HEK293 (cell line): ENCODE data around the gene MGMT.

Experiments used
- CTCF ChIA-PET: fragments of 350-600 bp; formaldehyde crosslinking; extraction: SDS; loops from one replicate; lab custom pipeline; 2021; ENCODE audit warnings: antibody characterized with exemption; lab: Yijun Ruan, JAX
- POLR2A ChIA-PET: fragments of 300-600 bp; formaldehyde crosslinking; extraction: SDS; loops from one replicate; lab custom pipeline; 2020; ENCODE audit warnings: antibody characterized with exemption, inconsistent platforms; lab: Yijun Ruan, JAX
- H3K27ac ChIP-seq: fragments of 200-500 bp; sonication (Bioruptor generic); 2 replicates; pipeline ENCODE4 v1.5.1; 2014; ENCODE audit warnings: low read depth, low read length, control low read depth, inconsistent platforms; ENCODE audit errors: extremely low read depth
- H3K36me3 ChIP-seq, 2 experiments: fragments of 200-500 bp in 1 of 2; sonication (Bioruptor generic) in 1 of 2; 1 replicate in 1 of 2; 2 replicates in 1 of 2; pipeline ENCODE4 v1.5.1; 2014 to 2017; ENCODE audit warnings: inconsistent platforms in 2 of 2, low read length in 2 of 2; ENCODE audit not compliant: control insufficient read depth in 2 of 2, insufficient read depth in 1 of 2
- H3K4me1 ChIP-seq: fragments of 200-500 bp; sonication (Bioruptor generic); 2 replicates; pipeline ENCODE4 v1.5.1; 2014; ENCODE audit warnings: mild to moderate bottlenecking, low read length, inconsistent platforms; ENCODE audit not compliant: control insufficient read depth, insufficient read depth
- H3K4me3 ChIP-seq: 2 replicates; pipeline ENCODE4 v1.5.1; 2011; ENCODE audit warnings: low read depth, mild to moderate bottlenecking, control low read depth, low read length, moderate library complexity
- H3K9me3 ChIP-seq: fragments of 200-500 bp; sonication (Bioruptor generic); 2 replicates; pipeline ENCODE4 v1.5.1; 2014; ENCODE audit warnings: low read depth, low read length, inconsistent platforms; ENCODE audit not compliant: control insufficient read depth, insufficient read depth
- HOXD13 ChIP-seq: sonication (generic); formaldehyde crosslinking; IDR thresholded peaks from 2 replicates; pipeline ENCODE4 v1.8.0; 2022; ENCODE audit warnings: missing genetic modification reagents, borderline replicate concordance
- KLF7 ChIP-seq: fragments of 450-650 bp; formaldehyde crosslinking; IDR thresholded peaks from 2 replicates; pipeline ENCODE4 v1.5.1; 2016; ENCODE audit warnings: missing biosample characterization, missing genetic modification characterization, borderline replicate concordance
- PRDM2 ChIP-seq: fragments of 450-650 bp; formaldehyde crosslinking; IDR thresholded peaks from 2 replicates; pipeline ENCODE4 v1.5.1; 2016; ENCODE audit warnings: missing biosample characterization, missing genetic modification characterization, borderline replicate concordance
- ZFP69B ChIP-seq: fragments of 450-650 bp; formaldehyde crosslinking; IDR thresholded peaks from 2 replicates; pipeline ENCODE4 v1.5.1; 2016; ENCODE audit warnings: missing biosample characterization, missing genetic modification characterization
- ZNF112 ChIP-seq: fragments of 450-650 bp; formaldehyde crosslinking; IDR thresholded peaks from 2 replicates; pipeline ENCODE4 v1.5.0; 2017; ENCODE audit warnings: missing biosample characterization, missing genetic modification characterization
- ZNF114 ChIP-seq: fragments of 450-650 bp; formaldehyde crosslinking; IDR thresholded peaks from 2 replicates; pipeline ENCODE4 v1.5.0; 2017; ENCODE audit warnings: missing biosample characterization, missing genetic modification characterization
- ZNF132 ChIP-seq: fragments of 450-650 bp; formaldehyde crosslinking; IDR thresholded peaks from 2 replicates; pipeline ENCODE4 v1.5.1; 2017; ENCODE audit warnings: missing biosample characterization, missing genetic modification characterization, borderline replicate concordance
- ZNF18 ChIP-seq: fragments of 450-650 bp; formaldehyde crosslinking; IDR thresholded peaks from 2 replicates; pipeline ENCODE4 v1.5.1; 2016; ENCODE audit warnings: missing biosample characterization, missing genetic modification characterization
- ZNF239 ChIP-seq: fragments of 450-650 bp; formaldehyde crosslinking; IDR thresholded peaks from 2 replicates; pipeline ENCODE4 v1.5.1; 2016; ENCODE audit warnings: missing biosample characterization, missing genetic modification characterization
- ZNF302 ChIP-seq: fragments of 450-650 bp; formaldehyde crosslinking; IDR thresholded peaks from 2 replicates; pipeline ENCODE4 v1.5.1; 2016; ENCODE audit warnings: missing biosample characterization, missing genetic modification characterization, low read depth
- ZNF473 ChIP-seq: fragments of 450-650 bp; formaldehyde crosslinking; IDR thresholded peaks from 2 replicates; pipeline ENCODE4 v1.5.1; 2017; ENCODE audit warnings: missing biosample characterization, missing genetic modification characterization
- ZNF488 ChIP-seq: fragments of 450-650 bp; formaldehyde crosslinking; IDR thresholded peaks from 2 replicates; pipeline ENCODE4 v1.5.1; 2016; ENCODE audit warnings: missing biosample characterization, missing genetic modification characterization
- ZNF514 ChIP-seq: fragments of 450-650 bp; formaldehyde crosslinking; IDR thresholded peaks from 2 replicates; pipeline ENCODE4 v1.5.1; 2016; ENCODE audit warnings: missing biosample characterization, missing genetic modification characterization
- ZNF571 ChIP-seq: fragments of 450-650 bp; formaldehyde crosslinking; IDR thresholded peaks from 2 replicates; pipeline ENCODE4 v1.5.0; 2017; ENCODE audit warnings: missing biosample characterization, missing genetic modification characterization
- ZNF585B ChIP-seq: fragments of 450-650 bp; formaldehyde crosslinking; IDR thresholded peaks from 2 replicates; pipeline ENCODE4 v1.5.1; 2016; ENCODE audit warnings: missing biosample characterization, missing genetic modification characterization
- ZNF626 ChIP-seq: fragments of 450-650 bp; sonication (Bioruptor Pico); formaldehyde crosslinking; IDR thresholded peaks from 2 replicates; pipeline ENCODE4 v1.5.1; 2018; ENCODE audit warnings: missing biosample characterization, missing genetic modification characterization, inconsistent platforms
- ZNF654 ChIP-seq: fragments of 450-650 bp; formaldehyde crosslinking; IDR thresholded peaks from 2 replicates; pipeline ENCODE4 v1.5.1; 2016; ENCODE audit warnings: low read depth, missing biosample characterization, missing genetic modification characterization
- ZNF658 ChIP-seq: fragments of 450-650 bp; formaldehyde crosslinking; IDR thresholded peaks from 2 replicates; pipeline ENCODE4; 2016; ENCODE audit warnings: missing biosample characterization, missing genetic modification characterization
- ZNF76 ChIP-seq: fragments of 450-650 bp; formaldehyde crosslinking; IDR thresholded peaks from 2 replicates; pipeline ENCODE4; 2016; ENCODE audit warnings: low read depth, missing biosample characterization, missing genetic modification characterization, borderline replicate concordance
- ZNF791 ChIP-seq: fragments of 450-650 bp; formaldehyde crosslinking; IDR thresholded peaks from 2 replicates; pipeline ENCODE4 v1.5.1; 2016; ENCODE audit warnings: missing biosample characterization, missing genetic modification characterization

MGMT gene

GRCh38 chr10:129703287-129704137 is 236.5 kb downstream of the MGMT start (continued):
- TF ChIP-seq ZNF791 (tag by site-specific recombination) = no peak

- POLR2A ChIA-PET = no interaction called here
- Histone ChIP-seq H3K4me3 (no peak overlapping the region), H3K9me3 (no peaks in the 10 kb centered on the region), H3K36me3 (no peaks in the 10 kb centered on the region), H3K4me1 (peaks cover 7% of the 10 kb centered on the region), H3K27ac (no peak overlapping the region)
- no peak for TF ChIP-seq ZNF112 (tag by site-specific recombination)
- no peak for TF ChIP-seq ZNF585B (tag by site-specific recombination)
- no peak for TF ChIP-seq PRDM2 (tag by site-specific recombination)
- TF ChIP-seq ZNF18 = no peak
- no peak for TF ChIP-seq KLF7 (tag by site-specific recombination)
- CTCF ChIA-PET = no interaction called here
Measured at GRCh38 chr10:129704225-129704624, 237.2 kb downstream of the MGMT start.

- H3K27ac ChIP-seq = no peak overlapping the region
- ChIA-PET POLR2A (no interaction called here), CTCF (no interaction called here)
- peaks cover 7% of the 10 kb centered on the region for H3K4me1 ChIP-seq
- no peaks in the 10 kb centered on the region for H3K9me3 ChIP-seq
- no peaks in the 10 kb centered on the region for H3K36me3 ChIP-seq
- H3K4me3 ChIP-seq = no peak overlapping the region
- no peak for TF ChIP-seq ZNF473 (tag by site-specific recombination)
- TF ChIP-seq ZNF626 (tag by site-specific recombination) = no peak
- no peak for TF ChIP-seq ZNF239
- no peak for TF ChIP-seq ZNF571 (tag by site-specific recombination)
- no peak for TF ChIP-seq HOXD13
- TF ChIP-seq ZNF76 (tag by site-specific recombination) = no peak
- TF ChIP-seq ZNF654 = no peak
- TF ChIP-seq ZNF114 (tag by site-specific recombination) = no peak
- no peak for TF ChIP-seq ZFP69B
- TF ChIP-seq ZNF302 (tag by site-specific recombination) = no peak
- TF ChIP-seq ZNF658 = no peak
- no peak for TF ChIP-seq ZNF18
- TF ChIP-seq ZNF132 (tag by site-specific recombination) = no peak
- TF ChIP-seq ZNF514 (tag by site-specific recombination) = no peak
- no peak for TF ChIP-seq ZNF488 (tag by site-specific recombination)
Measured at GRCh38 chr10:129704786-129705525, 237.9 kb downstream of the MGMT start.
